ENCODE measurements around the gene OSBPL6. TPM values are rescaled to one million over a fixed set of nuclear protein-coding genes. Genes with fewer than 3 reads are reported as not detected.

OSBPL6 gene
- total RNA-seq, 1 donor from 2014 or later: 6.4 TPM

GRCh38 chr2:178307650-178308049 lies 113.3 kb downstream of the OSBPL6 start:
- intact Hi-C loops (cut with micrococcal nuclease): no loop called here

GRCh38 chr2:178309541-178309940 lies 115.2 kb downstream of the OSBPL6 start:
- no peak overlapping the region for H3K27ac ChIP-seq (replicated peaks)
- intact Hi-C loops (cut with micrococcal nuclease): no loop called here

More at GRCh38 chr2:178307650-178308049, 113.3 kb downstream of the OSBPL6 start:
- no peak for TF ChIP-seq CTCF (IDR thresholded peaks at IDR 0.05; ENCODE audit: borderline replicate concordance)
- Histone ChIP-seq H3K36me3 (no peaks in the 10 kb centered on the region), H3K27me3 (ENCODE audit: low read depth) (no peaks in the 10 kb centered on the region), H3K4me1 (no peaks in the 10 kb centered on the region), H3K4me3 (no peak overlapping the region), H3K27ac (replicated peaks) (no peak overlapping the region), H3K9me3 (replicated peaks) (no peaks in the 10 kb centered on the region)
- no peak for DNase-seq

GRCh38 chr2:178315078-178315477 lies 120.8 kb downstream of the OSBPL6 start:
- TF ChIP-seq CTCF (IDR thresholded peaks at IDR 0.05; ENCODE audit: borderline replicate concordance): no peak
- H3K27ac ChIP-seq (replicated peaks): no peak overlapping the region

More at GRCh38 chr2:178309541-178309940, 115.2 kb downstream of the OSBPL6 start:
- H3K4me3 ChIP-seq: no peak overlapping the region
- H3K4me1 ChIP-seq: peaks cover under 1% of the 10 kb centered on the region
- H3K9me3 ChIP-seq (replicated peaks): no peaks in the 10 kb centered on the region
- H3K27me3 ChIP-seq (ENCODE audit: low read depth): no peaks in the 10 kb centered on the region
- no peaks in the 10 kb centered on the region for H3K36me3 ChIP-seq
- no peak for DNase-seq
- no peak for TF ChIP-seq CTCF (IDR thresholded peaks at IDR 0.05; ENCODE audit: borderline replicate concordance)

GRCh38 chr2:178315488-178315948 lies 121.2 kb downstream of the OSBPL6 start:
- no peaks in the 10 kb centered on the region for H3K27me3 ChIP-seq (ENCODE audit: low read depth)
- TF ChIP-seq CTCF (IDR thresholded peaks at IDR 0.05; ENCODE audit: borderline replicate concordance): no peak
- DNase-seq: no peak
- no peak overlapping the region for H3K27ac ChIP-seq (replicated peaks)
- H3K9me3 ChIP-seq (replicated peaks): no peaks in the 10 kb centered on the region
- no peak overlapping the region for H3K4me3 ChIP-seq
- H3K36me3 ChIP-seq: no peaks in the 10 kb centered on the region
- H3K4me1 ChIP-seq: peaks cover 13% of the 10 kb centered on the region
- intact Hi-C loops (cut with micrococcal nuclease): no loop called here

More at GRCh38 chr2:178315078-178315477, 120.8 kb downstream of the OSBPL6 start:
- H3K36me3 ChIP-seq: no peaks in the 10 kb centered on the region
- no peak overlapping the region for H3K4me3 ChIP-seq
- H3K9me3 ChIP-seq (replicated peaks): no peaks in the 10 kb centered on the region
- no peak for DNase-seq
- H3K27me3 ChIP-seq (ENCODE audit: low read depth): no peaks in the 10 kb centered on the region
- intact Hi-C loops (cut with micrococcal nuclease): no loop called here
- peaks cover 13% of the 10 kb centered on the region for H3K4me1 ChIP-seq

- intact Hi-C loops (cut with micrococcal nuclease): no loop called here
These were observed 123.5 kb downstream of the OSBPL6 start for GRCh38 chr2:178317811-178318210.

More at GRCh38 chr2:178317811-178318210, 123.5 kb downstream of the OSBPL6 start:
- H3K4me3 ChIP-seq: no peak overlapping the region
- no peaks in the 10 kb centered on the region for H3K36me3 ChIP-seq
- no peaks in the 10 kb centered on the region for H3K9me3 ChIP-seq (replicated peaks)
- no peaks in the 10 kb centered on the region for H3K27me3 ChIP-seq (ENCODE audit: low read depth)
- no peak for TF ChIP-seq CTCF (IDR thresholded peaks at IDR 0.05; ENCODE audit: borderline replicate concordance)
- DNase-seq: no peak
- peaks cover 13% of the 10 kb centered on the region for H3K4me1 ChIP-seq
- H3K27ac ChIP-seq (replicated peaks): no peak overlapping the region
